Panc1 (cell line): ENCODE data around the gene EHBP1L1.

Experiments used
- POLR2AphosphoS5 ChIP-seq: IDR thresholded peaks from 2 replicates; pipeline ENCODE4 v1.6.1; 2012; ENCODE audit warnings: mild to moderate bottlenecking, low read depth, low read length, moderate library complexity
- SIN3A ChIP-seq: IDR thresholded peaks from 2 replicates; pipeline ENCODE4 v1.6.1; 2012; ENCODE audit warnings: low read depth, mild to moderate bottlenecking, low read length, moderate library complexity, borderline replicate concordance; ENCODE audit not compliant: insufficient read depth
- TCF7L2 ChIP-seq: IDR thresholded peaks from 2 replicates; pipeline ENCODE4 v1.6.1; 2011; ENCODE audit warnings: mild to moderate bottlenecking, low read depth, low read length, inconsistent platforms
- TF ChIP-seq, protein P1 (sequence below): fragments of 450-650 bp; IDR thresholded peaks from 2 replicates; pipeline ENCODE4 v1.5.1; 2017; ENCODE audit warnings: mild to moderate bottlenecking
- TF ChIP-seq, protein P2 (sequence below), 2 experiments: IDR thresholded peaks; 2 replicates each; pipeline ENCODE4 v1.6.1; 2011 to 2012; ENCODE audit warnings: low read depth in 2 of 2, control low read depth in 1 of 2, low read length in 1 of 2, mild to moderate bottlenecking in 1 of 2, moderate library complexity in 1 of 2; ENCODE audit not compliant: insufficient read depth in 1 of 2

DNA sequence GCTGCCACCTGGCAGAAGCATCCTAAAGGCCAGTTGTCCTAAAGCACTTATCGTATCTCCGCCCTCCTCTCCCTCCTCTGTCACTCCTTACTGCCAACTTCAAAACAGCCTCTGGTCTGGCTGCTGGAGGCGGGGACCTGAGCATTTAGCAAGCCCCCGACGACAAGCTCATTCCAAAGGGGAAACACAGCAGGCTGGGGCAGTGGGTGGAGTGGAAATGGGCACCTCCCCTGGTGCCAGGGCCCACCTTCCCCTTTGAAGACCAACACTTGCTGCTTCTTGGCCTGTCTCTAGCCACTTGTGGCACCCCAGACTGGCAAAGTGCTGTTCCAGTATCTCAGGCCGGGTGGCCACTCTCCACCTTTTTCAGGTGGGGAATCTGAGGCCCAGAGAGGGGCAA, 34.6 kb downstream of the EHBP1L1 start:
- TF ChIP-seq, protein P1, sequence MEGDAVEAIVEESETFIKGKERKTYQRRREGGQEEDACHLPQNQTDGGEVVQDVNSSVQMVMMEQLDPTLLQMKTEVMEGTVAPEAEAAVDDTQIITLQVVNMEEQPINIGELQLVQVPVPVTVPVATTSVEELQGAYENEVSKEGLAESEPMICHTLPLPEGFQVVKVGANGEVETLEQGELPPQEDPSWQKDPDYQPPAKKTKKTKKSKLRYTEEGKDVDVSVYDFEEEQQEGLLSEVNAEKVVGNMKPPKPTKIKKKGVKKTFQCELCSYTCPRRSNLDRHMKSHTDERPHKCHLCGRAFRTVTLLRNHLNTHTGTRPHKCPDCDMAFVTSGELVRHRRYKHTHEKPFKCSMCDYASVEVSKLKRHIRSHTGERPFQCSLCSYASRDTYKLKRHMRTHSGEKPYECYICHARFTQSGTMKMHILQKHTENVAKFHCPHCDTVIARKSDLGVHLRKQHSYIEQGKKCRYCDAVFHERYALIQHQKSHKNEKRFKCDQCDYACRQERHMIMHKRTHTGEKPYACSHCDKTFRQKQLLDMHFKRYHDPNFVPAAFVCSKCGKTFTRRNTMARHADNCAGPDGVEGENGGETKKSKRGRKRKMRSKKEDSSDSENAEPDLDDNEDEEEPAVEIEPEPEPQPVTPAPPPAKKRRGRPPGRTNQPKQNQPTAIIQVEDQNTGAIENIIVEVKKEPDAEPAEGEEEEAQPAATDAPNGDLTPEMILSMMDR, result no peak
- TF ChIP-seq, protein P2, sequence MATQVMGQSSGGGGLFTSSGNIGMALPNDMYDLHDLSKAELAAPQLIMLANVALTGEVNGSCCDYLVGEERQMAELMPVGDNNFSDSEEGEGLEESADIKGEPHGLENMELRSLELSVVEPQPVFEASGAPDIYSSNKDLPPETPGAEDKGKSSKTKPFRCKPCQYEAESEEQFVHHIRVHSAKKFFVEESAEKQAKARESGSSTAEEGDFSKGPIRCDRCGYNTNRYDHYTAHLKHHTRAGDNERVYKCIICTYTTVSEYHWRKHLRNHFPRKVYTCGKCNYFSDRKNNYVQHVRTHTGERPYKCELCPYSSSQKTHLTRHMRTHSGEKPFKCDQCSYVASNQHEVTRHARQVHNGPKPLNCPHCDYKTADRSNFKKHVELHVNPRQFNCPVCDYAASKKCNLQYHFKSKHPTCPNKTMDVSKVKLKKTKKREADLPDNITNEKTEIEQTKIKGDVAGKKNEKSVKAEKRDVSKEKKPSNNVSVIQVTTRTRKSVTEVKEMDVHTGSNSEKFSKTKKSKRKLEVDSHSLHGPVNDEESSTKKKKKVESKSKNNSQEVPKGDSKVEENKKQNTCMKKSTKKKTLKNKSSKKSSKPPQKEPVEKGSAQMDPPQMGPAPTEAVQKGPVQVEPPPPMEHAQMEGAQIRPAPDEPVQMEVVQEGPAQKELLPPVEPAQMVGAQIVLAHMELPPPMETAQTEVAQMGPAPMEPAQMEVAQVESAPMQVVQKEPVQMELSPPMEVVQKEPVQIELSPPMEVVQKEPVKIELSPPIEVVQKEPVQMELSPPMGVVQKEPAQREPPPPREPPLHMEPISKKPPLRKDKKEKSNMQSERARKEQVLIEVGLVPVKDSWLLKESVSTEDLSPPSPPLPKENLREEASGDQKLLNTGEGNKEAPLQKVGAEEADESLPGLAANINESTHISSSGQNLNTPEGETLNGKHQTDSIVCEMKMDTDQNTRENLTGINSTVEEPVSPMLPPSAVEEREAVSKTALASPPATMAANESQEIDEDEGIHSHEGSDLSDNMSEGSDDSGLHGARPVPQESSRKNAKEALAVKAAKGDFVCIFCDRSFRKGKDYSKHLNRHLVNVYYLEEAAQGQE (IDR thresholded peaks at IDR 0.05; ENCODE audit: insufficient read depth in 1 of 2, low read depth in 2 of 2, low read length in 1 of 2), result no peak
- no peak for TF ChIP-seq POLR2AphosphoS5
- no peak for TF ChIP-seq TCF7L2
- TF ChIP-seq SIN3A, result no peak
